Smooth muscle cell (in vitro differentiated cells): Measurements from ENCODE around the gene SLIT3. TPM values are rescaled to one million over a fixed set of nuclear protein-coding genes. Genes with fewer than 3 reads are reported as not detected.

Experiments used
- DNase-seq: peaks from one replicate; lab custom pipeline; 2025; ENCODE audit not compliant: unreplicated experiment; lab: John Stamatoyannopoulos, UW
- H2AFZ ChIP-seq: fragments of 200-600 bp; sonication (generic); 2 replicates; pipeline ENCODE4 v1.6.0; 2016; ENCODE audit warnings: antibody characterized with exemption, low read depth, mild to moderate bottlenecking
- H3F3A ChIP-seq: fragments of 200-600 bp; sonication (generic); 2 replicates; pipeline ENCODE4 v1.6.0; 2017; ENCODE audit warnings: antibody characterized with exemption, low read depth
- H3K27ac ChIP-seq: fragments of 200-600 bp; sonication (generic); 2 replicates; pipeline ENCODE4 v1.5.1; 2016; ENCODE audit warnings: low read depth, mild to moderate bottlenecking
- H3K27me3 ChIP-seq: fragments of 200-600 bp; sonication (generic); 2 replicates; pipeline ENCODE4 v1.6.1; 2016; ENCODE audit warnings: low read depth, mild to moderate bottlenecking
- H3K36me3 ChIP-seq: fragments of 200-600 bp; sonication (generic); 2 replicates; pipeline ENCODE4 v1.5.1; 2016; ENCODE audit warnings: low read depth
- H3K4me1 ChIP-seq: fragments of 200-600 bp; sonication (generic); 2 replicates; pipeline ENCODE4 v1.5.1; 2016; ENCODE audit warnings: low read depth
- H3K4me2 ChIP-seq: fragments of 200-600 bp; sonication (generic); 2 replicates; pipeline ENCODE4 v1.6.0; 2016; ENCODE audit warnings: mild to moderate bottlenecking
- H3K4me3 ChIP-seq: fragments of 200-600 bp; sonication (generic); 2 replicates; pipeline ENCODE4 v1.5.1; 2016; ENCODE audit warnings: mild to moderate bottlenecking
- H3K79me2 ChIP-seq: fragments of 200-600 bp; sonication (generic); 2 replicates; pipeline ENCODE4 v1.6.0; 2016; ENCODE audit warnings: low read depth, mild to moderate bottlenecking
- H3K9ac ChIP-seq: fragments of 200-600 bp; sonication (generic); 2 replicates; pipeline ENCODE4 v1.6.0; 2016; ENCODE audit warnings: low read depth
- H3K9me3 ChIP-seq: fragments of 200-600 bp; sonication (generic); replicated peaks from 2 replicates; pipeline ENCODE4 v1.5.1; 2016; ENCODE audit warnings: low read depth
- H4K20me1 ChIP-seq: fragments of 200-600 bp; sonication (generic); 2 replicates; pipeline ENCODE4 v1.6.0; 2016; ENCODE audit warnings: low read depth
- WGBS: methylation state at CpG from one replicate; pipeline ENCODE4 v1.1.7; 2016; ENCODE audit warnings: low lambda C conversion rate; 5-methylcytosine and 5-hydroxymethylcytosine counted together
- polyA plus RNA-seq: library from polyadenylated mRNA; unstranded; fragments of >200 nt; fragmentation: Nextera tagmentation; extraction: Ambion mirVana; gene quantifications from 2 replicates; pipeline ENCODE4 v1.2.1, GENCODE V29; 2016
- total RNA-seq: library from RNA; depleted of rRNA; stranded (reverse); fragments of >200 nt; gene quantifications from 2 replicates; pipeline ENCODE4 v1.2.3, GENCODE V29; 2014
- TF ChIP-seq, protein P1 (sequence below): fragments of 200-600 bp; sonication (generic); IDR thresholded peaks from 2 replicates; pipeline ENCODE4 v1.5.1; 2017; ENCODE audit warnings: borderline replicate concordance, mild to moderate bottlenecking, antibody characterized with exemption; ENCODE audit not compliant: insufficient read depth, poor library complexity, severe bottlenecking

SLIT3 gene
- total and polyA plus RNA-seq, 2 experiments from 2014 or later, result 25.4 to 29.5 TPM

DNA sequence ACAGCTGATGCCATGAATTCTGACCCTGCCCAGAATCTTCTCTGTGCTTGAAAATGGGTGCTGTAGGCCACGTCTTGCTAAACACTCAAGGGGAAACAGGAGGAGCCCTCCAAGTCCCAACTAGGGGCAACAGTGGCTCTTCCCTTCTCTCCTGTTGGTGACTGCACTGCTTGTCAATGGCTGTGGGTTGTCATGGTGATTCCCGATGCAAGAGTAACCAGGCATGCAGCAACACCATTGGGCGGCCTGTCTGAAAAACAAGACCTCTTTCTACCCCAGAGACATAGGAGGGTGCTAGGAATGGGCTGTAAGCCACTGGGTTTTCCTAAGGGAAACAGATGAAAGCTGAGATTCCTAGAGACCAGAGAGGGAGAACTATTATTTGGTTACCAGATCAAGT lies 520.1 kb downstream of the SLIT3 start:
- Histone ChIP-seq H3K27ac (no peak overlapping the region), H3K9me3 (no peaks in the 10 kb centered on the region), H3K4me1 (no peaks in the 10 kb centered on the region), H2AFZ (no peak overlapping the region), H3F3A (no peaks in the 10 kb centered on the region), H3K79me2 (no peaks in the 10 kb centered on the region), H3K27me3 (no peaks in the 10 kb centered on the region), H3K36me3 (no peaks in the 10 kb centered on the region), H3K9ac (no peak overlapping the region), H4K20me1 (no peaks in the 10 kb centered on the region), H3K4me2 (no peak overlapping the region), H3K4me3 (no peak overlapping the region)
- TF ChIP-seq, protein P1, sequence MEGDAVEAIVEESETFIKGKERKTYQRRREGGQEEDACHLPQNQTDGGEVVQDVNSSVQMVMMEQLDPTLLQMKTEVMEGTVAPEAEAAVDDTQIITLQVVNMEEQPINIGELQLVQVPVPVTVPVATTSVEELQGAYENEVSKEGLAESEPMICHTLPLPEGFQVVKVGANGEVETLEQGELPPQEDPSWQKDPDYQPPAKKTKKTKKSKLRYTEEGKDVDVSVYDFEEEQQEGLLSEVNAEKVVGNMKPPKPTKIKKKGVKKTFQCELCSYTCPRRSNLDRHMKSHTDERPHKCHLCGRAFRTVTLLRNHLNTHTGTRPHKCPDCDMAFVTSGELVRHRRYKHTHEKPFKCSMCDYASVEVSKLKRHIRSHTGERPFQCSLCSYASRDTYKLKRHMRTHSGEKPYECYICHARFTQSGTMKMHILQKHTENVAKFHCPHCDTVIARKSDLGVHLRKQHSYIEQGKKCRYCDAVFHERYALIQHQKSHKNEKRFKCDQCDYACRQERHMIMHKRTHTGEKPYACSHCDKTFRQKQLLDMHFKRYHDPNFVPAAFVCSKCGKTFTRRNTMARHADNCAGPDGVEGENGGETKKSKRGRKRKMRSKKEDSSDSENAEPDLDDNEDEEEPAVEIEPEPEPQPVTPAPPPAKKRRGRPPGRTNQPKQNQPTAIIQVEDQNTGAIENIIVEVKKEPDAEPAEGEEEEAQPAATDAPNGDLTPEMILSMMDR, result no peak
- no peak for DNase-seq
- WGBS, result 96% methylated on average over 3 of the region's 3 CpGs

DNA sequence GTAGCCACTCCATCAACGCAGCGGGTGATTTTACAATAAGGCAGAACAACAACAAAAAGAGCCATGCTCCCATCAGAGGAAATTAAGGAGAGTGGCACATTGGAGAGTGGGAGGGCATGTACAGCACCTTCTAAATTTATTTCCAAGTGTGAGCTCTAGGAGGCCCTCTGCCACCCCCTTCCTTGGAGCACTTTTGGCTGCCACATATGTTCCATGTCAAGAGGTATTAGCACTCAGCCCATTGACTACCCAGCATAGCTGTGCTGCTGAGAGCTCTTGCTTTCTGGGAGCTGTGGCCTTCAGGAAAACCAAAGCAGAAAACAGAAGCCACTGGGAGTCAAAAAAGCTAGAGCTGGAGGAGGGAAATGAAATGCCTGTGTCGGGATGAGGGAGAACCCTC lies 521.6 kb downstream of the SLIT3 start:
- Histone ChIP-seq H3K79me2 (no peaks in the 10 kb centered on the region), H2AFZ (no peak overlapping the region), H3K4me3 (no peak overlapping the region), H3K27ac (no peak overlapping the region), H3K9me3 (no peaks in the 10 kb centered on the region), H3F3A (no peaks in the 10 kb centered on the region), H3K27me3 (no peaks in the 10 kb centered on the region), H3K4me2 (no peak overlapping the region), H3K4me1 (no peaks in the 10 kb centered on the region), H4K20me1 (no peaks in the 10 kb centered on the region), H3K36me3 (no peaks in the 10 kb centered on the region), H3K9ac (no peak overlapping the region)
- TF ChIP-seq, protein P1, result no peak
- 85% methylated on average over 3 of the region's 3 CpGs for WGBS
- no peak for DNase-seq

DNA sequence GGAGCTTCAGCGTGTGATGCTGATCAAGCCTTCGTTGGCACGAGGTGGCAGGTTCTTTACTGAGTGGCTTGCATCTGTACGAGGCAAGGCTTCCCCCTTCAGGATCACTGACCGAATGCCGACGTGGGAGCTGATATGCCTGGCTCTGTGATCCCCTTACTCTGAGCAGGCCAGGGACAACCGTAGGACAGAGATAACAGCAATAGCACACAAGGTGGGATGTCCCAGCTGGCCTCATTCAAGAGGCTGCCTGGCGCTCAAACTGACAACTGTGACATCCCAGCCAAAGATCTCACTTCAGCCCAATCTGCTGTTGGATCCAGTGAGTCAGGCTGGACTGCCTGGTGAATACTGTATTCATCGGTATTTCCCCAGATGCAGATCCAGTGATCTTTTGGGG lies 522.4 kb downstream of the SLIT3 start:
- no peaks in the 10 kb centered on the region for H3K27me3 ChIP-seq
- no peak for DNase-seq
- no peak overlapping the region for H3K4me2 ChIP-seq
- WGBS, result 93% methylated on average over 10 of the region's 10 CpGs
- TF ChIP-seq, protein P1, result no peak
- no peaks in the 10 kb centered on the region for H3K79me2 ChIP-seq
- no peak overlapping the region for H3K27ac ChIP-seq
- H3K4me3 ChIP-seq, result no peak overlapping the region
- H3K9me3 ChIP-seq, result no peaks in the 10 kb centered on the region
- H2AFZ ChIP-seq, result no peak overlapping the region
- no peaks in the 10 kb centered on the region for H3F3A ChIP-seq
- H3K9ac ChIP-seq, result no peak overlapping the region
- no peaks in the 10 kb centered on the region for H3K4me1 ChIP-seq
- no peaks in the 10 kb centered on the region for H3K36me3 ChIP-seq
- no peaks in the 10 kb centered on the region for H4K20me1 ChIP-seq

DNA sequence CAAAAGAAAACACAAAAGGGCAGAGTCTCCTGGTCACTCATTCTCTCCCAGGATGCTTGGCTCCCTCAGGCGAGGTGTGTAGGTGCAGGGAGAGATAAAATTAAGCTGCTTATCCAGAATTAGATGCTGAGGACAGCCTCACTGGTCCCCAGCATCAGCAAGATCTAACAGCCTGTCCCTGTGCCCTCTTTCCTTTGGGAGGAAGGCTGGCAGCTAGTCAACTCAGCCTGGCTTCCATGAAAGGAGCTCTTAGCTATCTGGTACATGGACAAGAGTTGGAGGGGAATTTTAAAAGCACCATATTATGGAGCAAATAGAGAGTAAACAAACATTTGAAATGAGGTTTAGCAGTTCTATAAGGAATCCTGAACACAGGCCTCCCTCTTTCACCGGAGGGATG lies 523.3 kb downstream of the SLIT3 start:
- no peaks in the 10 kb centered on the region for H3K27me3 ChIP-seq
- H3K4me2 ChIP-seq, result no peak overlapping the region
- H3K4me3 ChIP-seq, result no peak overlapping the region
- no peak overlapping the region for H3K9ac ChIP-seq
- H3K79me2 ChIP-seq, result no peaks in the 10 kb centered on the region
- H3K4me1 ChIP-seq, result no peaks in the 10 kb centered on the region
- 88% methylated on average over 2 of the region's 2 CpGs for WGBS
- H3K27ac ChIP-seq, result no peak overlapping the region
- DNase-seq, result no peak
- TF ChIP-seq, protein P1, result no peak
- no peak overlapping the region for H2AFZ ChIP-seq
- H3K36me3 ChIP-seq, result no peaks in the 10 kb centered on the region
- H4K20me1 ChIP-seq, result no peaks in the 10 kb centered on the region
- H3K9me3 ChIP-seq, result no peaks in the 10 kb centered on the region
- no peaks in the 10 kb centered on the region for H3F3A ChIP-seq
